NCI-H345 treated with DMSO at 0.1 percent for 48 hours (cell line): ENCODE results near the gene JUNB.

Source experiments
- DNase-seq: peaks from one replicate; lab custom pipeline; 2025; ENCODE audit not compliant: unreplicated experiment; lab: John Stamatoyannopoulos, UW

JUNB gene

GRCh38 chr19:12840091-12841079, 49.1 kb downstream of the JUNB start:
- no peak for DNase-seq

DNA sequence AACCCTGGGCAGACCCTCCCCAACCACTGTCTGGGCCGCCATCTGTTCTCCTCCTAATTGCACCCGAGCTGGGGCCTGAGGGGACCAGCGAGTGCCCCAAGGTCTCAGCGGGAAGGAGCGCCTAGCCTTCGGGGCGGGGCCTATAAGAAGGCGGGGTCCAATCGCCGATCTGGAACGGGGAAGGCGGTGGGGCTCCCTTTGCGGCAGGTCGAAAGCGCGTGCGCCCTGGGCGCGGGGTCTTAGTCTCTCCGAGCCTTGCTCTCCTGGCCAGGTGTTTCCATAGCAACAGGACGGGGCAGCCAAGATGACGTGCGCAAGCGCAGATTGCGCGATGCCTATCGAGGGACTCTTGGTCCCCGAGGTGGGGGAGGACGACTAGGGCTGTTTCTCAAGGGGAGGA, 49.8 kb downstream of the JUNB start:
- DNase-seq, result no peak

DNA sequence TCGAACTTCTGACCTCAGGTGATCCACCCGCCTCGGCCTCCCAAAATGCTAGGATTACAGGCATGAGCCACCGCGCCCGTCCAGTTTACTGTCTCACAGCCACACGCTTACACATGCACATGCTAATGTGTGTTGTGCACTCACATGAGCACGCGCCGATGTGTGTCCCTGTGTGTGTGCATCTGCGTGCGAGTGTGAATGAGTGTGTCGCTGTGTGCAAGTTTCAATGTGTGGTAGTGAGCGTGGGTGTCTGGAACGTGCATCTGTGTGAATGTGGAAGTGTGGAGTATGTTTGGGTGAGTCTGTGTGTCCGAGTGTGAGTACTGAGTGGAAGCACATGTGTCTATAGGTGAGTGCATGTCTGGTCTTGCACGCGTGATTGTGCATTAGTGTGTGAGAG, 51.2 kb downstream of the JUNB start:
- DNase-seq, result no peak
